OCI-LY3 (cell line): ENCODE measurements around the gene DEFB108B.
"Not testable (repeated sequence)": the region's sequence is repeated elsewhere in the genome, so short reads cannot be mapped to it uniquely, and the experiment has no call there.

ENCODE experiments used
- EZH2phosphoT487 ChIP-seq: fragments of 200-600 bp; shearing (Covaris generic); IDR thresholded peaks from 2 replicates; pipeline ENCODE4 v1.6.1; 2018; ENCODE audit warnings: antibody characterized with exemption, mixed run types, low read depth
- TF ChIP-seq, protein P1 (sequence below): fragments of 200-600, 300-600 bp; sonication (generic); IDR thresholded peaks from 2 replicates; pipeline ENCODE4 v1.5.1; 2014; ENCODE audit warnings: antibody characterized with exemption, low read length, low read depth

DNA sequence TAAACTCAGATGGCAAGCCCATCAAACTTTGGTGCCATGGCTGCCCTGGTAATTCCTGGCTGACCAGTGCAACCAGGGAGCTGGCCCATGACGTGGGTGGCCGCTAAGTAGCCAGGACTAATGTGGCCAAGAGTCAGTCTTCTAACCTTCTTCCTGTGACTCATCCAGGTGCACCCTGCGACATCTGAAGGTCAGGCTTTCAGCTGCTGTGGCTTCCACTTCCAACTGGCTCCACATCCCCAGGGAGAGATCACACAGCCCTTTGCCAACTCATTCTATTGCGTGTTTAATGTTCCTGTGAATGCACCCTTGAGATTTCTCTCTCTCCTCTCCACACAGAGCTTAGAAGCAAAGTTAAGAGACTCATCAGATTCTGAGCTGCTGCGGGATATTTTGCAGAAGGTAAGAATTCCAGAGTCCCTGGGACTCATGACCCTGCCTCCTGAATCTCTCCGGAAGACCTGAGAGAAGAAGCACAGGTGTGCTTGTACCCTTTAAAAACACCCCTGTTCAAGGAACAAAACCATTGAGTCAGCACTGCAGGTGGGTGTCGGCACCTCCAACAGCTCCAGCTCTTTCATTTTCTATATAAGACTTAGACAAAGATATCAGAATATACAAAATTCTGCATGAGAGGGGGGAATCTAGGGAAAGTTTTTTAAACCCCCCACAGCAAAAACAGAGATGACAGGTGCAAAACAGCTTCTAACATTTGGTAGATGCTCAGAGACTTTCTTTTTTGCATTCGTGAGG is 43.4 kb upstream of the DEFB108B start:
- not testable (repeated sequence) for TF ChIP-seq EZH2phosphoT487
- TF ChIP-seq, protein P1, sequence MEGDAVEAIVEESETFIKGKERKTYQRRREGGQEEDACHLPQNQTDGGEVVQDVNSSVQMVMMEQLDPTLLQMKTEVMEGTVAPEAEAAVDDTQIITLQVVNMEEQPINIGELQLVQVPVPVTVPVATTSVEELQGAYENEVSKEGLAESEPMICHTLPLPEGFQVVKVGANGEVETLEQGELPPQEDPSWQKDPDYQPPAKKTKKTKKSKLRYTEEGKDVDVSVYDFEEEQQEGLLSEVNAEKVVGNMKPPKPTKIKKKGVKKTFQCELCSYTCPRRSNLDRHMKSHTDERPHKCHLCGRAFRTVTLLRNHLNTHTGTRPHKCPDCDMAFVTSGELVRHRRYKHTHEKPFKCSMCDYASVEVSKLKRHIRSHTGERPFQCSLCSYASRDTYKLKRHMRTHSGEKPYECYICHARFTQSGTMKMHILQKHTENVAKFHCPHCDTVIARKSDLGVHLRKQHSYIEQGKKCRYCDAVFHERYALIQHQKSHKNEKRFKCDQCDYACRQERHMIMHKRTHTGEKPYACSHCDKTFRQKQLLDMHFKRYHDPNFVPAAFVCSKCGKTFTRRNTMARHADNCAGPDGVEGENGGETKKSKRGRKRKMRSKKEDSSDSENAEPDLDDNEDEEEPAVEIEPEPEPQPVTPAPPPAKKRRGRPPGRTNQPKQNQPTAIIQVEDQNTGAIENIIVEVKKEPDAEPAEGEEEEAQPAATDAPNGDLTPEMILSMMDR: not testable (repeated sequence)
